ENCODE measurements around the gene RNF39.
"Not testable (repeated sequence)": the region's sequence is repeated elsewhere in the genome, so short reads cannot be mapped to it uniquely, and the experiment has no call there.

Gene RNF39

GRCh38 chr6:30031381-30031780, 44.2 kb downstream of the RNF39 start:
- Histone ChIP-seq H2AFZ (ENCODE audit: low read depth, low read length) (no peak overlapping the region), H3K79me2 (ENCODE audit: low read length) (no peaks in the 10 kb centered on the region), H3K4me3 (ENCODE audit: low read length) (no peak overlapping the region), H3K27ac (ENCODE audit: low read length) (no peak overlapping the region), H3K9me3 (ENCODE audit: insufficient read depth, low read length) (no peaks in the 10 kb centered on the region), H3K36me3 (replicated peaks; ENCODE audit: low read depth, low read length) (no peaks in the 10 kb centered on the region), H4K20me1 (ENCODE audit: insufficient read depth, low read length) (no peaks in the 10 kb centered on the region), H3K27me3 (ENCODE audit: low read depth, low read length) (no peaks in the 10 kb centered on the region), H3K9ac (ENCODE audit: low read length) (no peak overlapping the region), H3K4me1 (ENCODE audit: low read length) (no peaks in the 10 kb centered on the region), H3K4me2 (ENCODE audit: low read length) (no peak overlapping the region)
- TF ChIP-seq EZH2phosphoT487 (IDR thresholded peaks at IDR 0.05; ENCODE audit: low read depth) (no peak), CTCF (IDR thresholded peaks at IDR 0.05; ENCODE audit: low read depth, low read length) (no peak)

- H3K27ac ChIP-seq (ENCODE audit: low read length): no peak overlapping the region
- no peak overlapping the region for H2AFZ ChIP-seq (ENCODE audit: low read depth, low read length)
- no peak overlapping the region for H3K4me2 ChIP-seq (ENCODE audit: low read length)
- no peaks in the 10 kb centered on the region for H4K20me1 ChIP-seq (ENCODE audit: insufficient read depth, low read length)
- H3K27me3 ChIP-seq (ENCODE audit: low read depth, low read length): no peaks in the 10 kb centered on the region
- no peaks in the 10 kb centered on the region for H3K36me3 ChIP-seq (replicated peaks; ENCODE audit: low read depth, low read length)
- H3K9me3 ChIP-seq (ENCODE audit: insufficient read depth, low read length): no peaks in the 10 kb centered on the region
- no peaks in the 10 kb centered on the region for H3K4me1 ChIP-seq (ENCODE audit: low read length)
- no peak for TF ChIP-seq CTCF (IDR thresholded peaks at IDR 0.05; ENCODE audit: low read depth, low read length)
- no peak for TF ChIP-seq EZH2phosphoT487 (IDR thresholded peaks at IDR 0.05; ENCODE audit: low read depth)
- H3K4me3 ChIP-seq (ENCODE audit: low read length): no peak overlapping the region
- no peaks in the 10 kb centered on the region for H3K79me2 ChIP-seq (ENCODE audit: low read length)
- H3K9ac ChIP-seq (ENCODE audit: low read length): no peak overlapping the region
Observed at GRCh38 chr6:30029588-30029987, 46.0 kb downstream of the RNF39 start.

GRCh38 chr6:30025186-30025585, 50.4 kb downstream of the RNF39 start:
- no peak overlapping the region for H3K27ac ChIP-seq (ENCODE audit: low read length)
- no peaks in the 10 kb centered on the region for H3K9me3 ChIP-seq (ENCODE audit: insufficient read depth, low read length)
- H3K36me3 ChIP-seq (replicated peaks; ENCODE audit: low read depth, low read length): no peaks in the 10 kb centered on the region
- no peak overlapping the region for H3K9ac ChIP-seq (ENCODE audit: low read length)
- no peak overlapping the region for H2AFZ ChIP-seq (ENCODE audit: low read depth, low read length)
- H3K4me1 ChIP-seq (ENCODE audit: low read length): peaks cover 9% of the 10 kb centered on the region
- no peaks in the 10 kb centered on the region for H3K27me3 ChIP-seq (ENCODE audit: low read depth, low read length)
- H3K4me3 ChIP-seq (ENCODE audit: low read length): no peak overlapping the region
- no peaks in the 10 kb centered on the region for H3K79me2 ChIP-seq (ENCODE audit: low read length)
- no peaks in the 10 kb centered on the region for H4K20me1 ChIP-seq (ENCODE audit: insufficient read depth, low read length)
- no peak overlapping the region for H3K4me2 ChIP-seq (ENCODE audit: low read length)
- no peak for TF ChIP-seq CTCF (IDR thresholded peaks at IDR 0.05; ENCODE audit: low read depth, low read length)
- no peak for TF ChIP-seq EZH2phosphoT487 (IDR thresholded peaks at IDR 0.05; ENCODE audit: low read depth)

DNA sequence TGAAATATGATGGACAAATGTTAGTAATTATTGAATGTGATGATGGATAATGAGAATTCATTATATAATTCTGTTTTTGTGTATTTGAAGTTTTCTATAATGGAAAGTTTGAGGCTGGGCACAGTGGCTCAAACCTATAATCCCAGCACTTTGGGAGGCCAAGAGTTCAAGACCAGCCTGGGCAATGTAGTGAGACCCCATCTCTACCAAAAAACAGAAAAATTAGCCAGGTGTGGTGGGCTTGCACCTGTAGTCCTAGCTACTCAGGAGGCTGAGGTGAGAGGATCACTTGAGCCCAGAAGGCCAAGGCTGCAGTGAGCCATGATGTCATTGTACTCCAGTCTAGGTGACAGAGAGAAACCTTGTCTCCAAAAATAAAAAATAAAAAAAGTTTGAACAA, 52.9 kb downstream of the RNF39 start:
- H3K79me2 ChIP-seq (ENCODE audit: low read length); H3K36me3 ChIP-seq (replicated peaks; ENCODE audit: low read depth, low read length); H3K27ac ChIP-seq (ENCODE audit: low read length); H4K20me1 ChIP-seq (ENCODE audit: insufficient read depth, low read length); H3K9me3 ChIP-seq (ENCODE audit: insufficient read depth, low read length); H3K27me3 ChIP-seq (ENCODE audit: low read depth, low read length); H3K9ac ChIP-seq (ENCODE audit: low read length); H3K4me2 ChIP-seq (ENCODE audit: low read length); H3K4me3 ChIP-seq (ENCODE audit: low read length); H2AFZ ChIP-seq (ENCODE audit: low read depth, low read length): not testable (repeated sequence)
- H3K4me1 ChIP-seq (ENCODE audit: low read length): peaks cover 12% of the 10 kb centered on the region

- Histone ChIP-seq H4K20me1 (ENCODE audit: insufficient read depth, low read length) (no peaks in the 10 kb centered on the region), H3K4me2 (ENCODE audit: low read length) (no peak overlapping the region), H3K9ac (ENCODE audit: low read length) (no peak overlapping the region), H3K4me3 (ENCODE audit: low read length) (no peak overlapping the region), H3K27ac (ENCODE audit: low read length) (no peak overlapping the region), H3K36me3 (replicated peaks; ENCODE audit: low read depth, low read length) (no peaks in the 10 kb centered on the region), H2AFZ (ENCODE audit: low read depth, low read length) (no peak overlapping the region), H3K27me3 (ENCODE audit: low read depth, low read length) (no peaks in the 10 kb centered on the region), H3K9me3 (ENCODE audit: insufficient read depth, low read length) (no peaks in the 10 kb centered on the region), H3K4me1 (ENCODE audit: low read length) (peaks cover 12% of the 10 kb centered on the region), H3K79me2 (ENCODE audit: low read length) (no peaks in the 10 kb centered on the region)
- no peak for TF ChIP-seq CTCF (IDR thresholded peaks at IDR 0.05; ENCODE audit: low read depth, low read length)
- TF ChIP-seq EZH2phosphoT487 (IDR thresholded peaks at IDR 0.05; ENCODE audit: low read depth): no peak
Observed at GRCh38 chr6:30022189-30022588, 53.4 kb downstream of the RNF39 start.

Measured in OCI-LY3 (cell line).